Kidney (tissue), 14 donors: ENCODE data around the gene RIN3. TPM values are rescaled to one million over a fixed set of nuclear protein-coding genes. Genes with fewer than 3 reads are reported as not detected.

ENCODE experiments used
- DNase-seq, 5 donors: peaks; one replicate each; pipeline ENCODE4 v3.0.0-alpha.2; 2013 to 2020
- FAIRE-seq: peaks from 2 replicates; lab custom pipeline; 2012; peaks lifted over from hg19 to GRCh38; lab: Jason Lieb, UNC
- H3K27ac ChIP-seq, 2 donors: one replicate each; pipeline ENCODE4 v1.7.0; 2013; ENCODE audit warnings: low read depth in 2 of 2, low read length in 2 of 2, inconsistent platforms in 1 of 2
- H3K27me3 ChIP-seq: one replicate; pipeline ENCODE4 v1.7.1; 2013; ENCODE audit warnings: low read length, inconsistent platforms; ENCODE audit not compliant: control insufficient read depth, insufficient read depth
- H3K36me3 ChIP-seq, 3 donors: one replicate each; pipeline versions ENCODE4 v1.7.0 to v1.7.1; 2013; ENCODE audit warnings: low read length in 3 of 3, control low read depth in 1 of 3, inconsistent platforms in 1 of 3; ENCODE audit not compliant: insufficient read depth in 3 of 3, control insufficient read depth in 2 of 3
- H3K4me1 ChIP-seq, 3 donors: one replicate each; pipeline versions ENCODE4 v1.7.0 to v1.7.1; 2013; ENCODE audit warnings: low read length in 3 of 3, inconsistent platforms in 1 of 3, low read depth in 1 of 3; ENCODE audit not compliant: control insufficient read depth in 2 of 3, insufficient read depth in 2 of 3
- H3K4me3 ChIP-seq, 3 donors: one replicate each; pipeline versions ENCODE4 v1.7.0 to v1.8.1; 2013; ENCODE audit warnings: low read length in 3 of 3, control low read depth in 1 of 3, inconsistent platforms in 1 of 3
- H3K9ac ChIP-seq, 3 donors: one replicate each; pipeline versions ENCODE4 v1.7.0 to v1.7.1; 2013; ENCODE audit warnings: low read length in 3 of 3, control low read depth in 1 of 3, inconsistent platforms in 1 of 3
- H3K9me3 ChIP-seq, 3 donors: one replicate each; pipeline versions ENCODE4 v1.7.0 to v1.7.1; 2013; ENCODE audit warnings: low read length in 3 of 3, control low read depth in 1 of 3, inconsistent platforms in 1 of 3; ENCODE audit not compliant: control insufficient read depth in 2 of 3, insufficient read depth in 1 of 3
- CTCF ChIP-seq: IDR thresholded peaks from 3 replicates; pipeline ENCODE4 v1.5.1; 2012; ENCODE audit warnings: mild to moderate bottlenecking, moderate library complexity, borderline replicate concordance; ENCODE audit not compliant: insufficient read depth; ENCODE audit errors: extremely low read depth
- intact Hi-C: fragments of 100-400 bp; cut with DNase I; formaldehyde crosslinking; loops from one replicate; pipeline ENCODE4 v1.11.1; 2022
- polyA plus RNA-seq: library from polyadenylated mRNA; stranded (reverse); fragments of 350-450 nt; fragmentation: Illumina TruSeq; extraction: RNeasy Lipid Tissue Mini Kit (QIAGEN cat#74804); gene quantifications from one replicate; pipeline ENCODE4 v1.2.3, GENCODE V29; 2014; ENCODE audit warnings: low read depth, low replicate concordance; ENCODE audit not compliant: insufficient read depth
- total RNA-seq: library from RNA; stranded (reverse); fragmentation: NEBNext Ultra II Directional; extraction: Animal tissue kit (Norgen Biotek cat#: 25700); gene quantifications from one replicate; pipeline ENCODE4 v1.2.1, GENCODE V29; 2021
- donor health status: control.
- donor health status: control.
- donor health status: control.
- donor health status: control.
- donor health status: control.
- donor health status: DM: yes; HTN: yes; CAD: no.
- donor health status: Normal renal cell carcinoma (clear cell type).

RIN3 gene
- total and polyA plus RNA-seq, 2 donors from 2014 or later = 7.1 to 30.4 TPM

GRCh38 chr14:92627707-92628215 lies 114.2 kb downstream of the RIN3 start:
- no peak for DNase-seq
- H3K9me3 ChIP-seq = peaks cover 2 to 12% (median 3%) of the 10 kb centered on the region in 3 donors
- H3K27ac ChIP-seq = no peak overlapping the region
- no peak for FAIRE-seq
- intact Hi-C loops = no loop called here
- no peak overlapping the region for H3K9ac ChIP-seq
- H3K4me3 ChIP-seq = no peak overlapping the region
- no peaks in the 10 kb centered on the region for H3K27me3 ChIP-seq
- H3K4me1 ChIP-seq = no peaks in the 10 kb centered on the region
- TF ChIP-seq CTCF = no peak
- no peaks in the 10 kb centered on the region for H3K36me3 ChIP-seq

- Histone ChIP-seq H3K36me3 (no peaks in the 10 kb centered on the region), H3K27ac (no peak overlapping the region), H3K4me1 (no peaks in the 10 kb centered on the region), H3K9me3 (peaks cover 0 to 10% (median 3%) of the 10 kb centered on the region in 3 donors), H3K9ac (no peak overlapping the region), H3K27me3 (no peaks in the 10 kb centered on the region), H3K4me3 (no peak overlapping the region)
- no peak for TF ChIP-seq CTCF
- DNase-seq = no peak
- no peak for FAIRE-seq
- intact Hi-C loops = no loop called here
Observed at GRCh38 chr14:92628636-92629035, 115.1 kb downstream of the RIN3 start.

- Histone ChIP-seq H3K27me3 (no peaks in the 10 kb centered on the region), H3K4me3 (no peak overlapping the region), H3K9me3 (peaks cover 0 to 10% (median 3%) of the 10 kb centered on the region in 3 donors), H3K9ac (no peak overlapping the region), H3K4me1 (no peaks in the 10 kb centered on the region), H3K27ac (no peak overlapping the region), H3K36me3 (no peaks in the 10 kb centered on the region)
- FAIRE-seq (no peak), DNase-seq (no peak)
- TF ChIP-seq CTCF = no peak
- intact Hi-C loops = no loop called here
Observed at GRCh38 chr14:92630367-92630766, 116.8 kb downstream of the RIN3 start.

GRCh38 chr14:92631098-92631497 lies 117.5 kb downstream of the RIN3 start:
- no peak for TF ChIP-seq CTCF
- H3K36me3 ChIP-seq = no peaks in the 10 kb centered on the region
- no peak overlapping the region for H3K27ac ChIP-seq
- peaks cover 0 to 10% (median 3%) of the 10 kb centered on the region in 3 donors for H3K9me3 ChIP-seq
- H3K27me3 ChIP-seq = no peaks in the 10 kb centered on the region
- H3K9ac ChIP-seq = no peak overlapping the region
- no peaks in the 10 kb centered on the region for H3K4me1 ChIP-seq
- FAIRE-seq (no peak), DNase-seq (no peak)
- intact Hi-C loops = no loop called here
- H3K4me3 ChIP-seq = no peak overlapping the region
